GM12892 (cell line): Measurements from ENCODE around the gene FLT3.

ENCODE experiments used
- POLR2A ChIP-seq: IDR thresholded peaks from 2 replicates; pipeline ENCODE4 v1.6.1; 2011; ENCODE audit warnings: low read depth, low read length, control low read depth
- POLR2AphosphoS5 ChIP-seq: IDR thresholded peaks from 2 replicates; pipeline ENCODE4 v1.6.1; 2011; ENCODE audit warnings: low read depth, low read length, control low read depth

DNA sequence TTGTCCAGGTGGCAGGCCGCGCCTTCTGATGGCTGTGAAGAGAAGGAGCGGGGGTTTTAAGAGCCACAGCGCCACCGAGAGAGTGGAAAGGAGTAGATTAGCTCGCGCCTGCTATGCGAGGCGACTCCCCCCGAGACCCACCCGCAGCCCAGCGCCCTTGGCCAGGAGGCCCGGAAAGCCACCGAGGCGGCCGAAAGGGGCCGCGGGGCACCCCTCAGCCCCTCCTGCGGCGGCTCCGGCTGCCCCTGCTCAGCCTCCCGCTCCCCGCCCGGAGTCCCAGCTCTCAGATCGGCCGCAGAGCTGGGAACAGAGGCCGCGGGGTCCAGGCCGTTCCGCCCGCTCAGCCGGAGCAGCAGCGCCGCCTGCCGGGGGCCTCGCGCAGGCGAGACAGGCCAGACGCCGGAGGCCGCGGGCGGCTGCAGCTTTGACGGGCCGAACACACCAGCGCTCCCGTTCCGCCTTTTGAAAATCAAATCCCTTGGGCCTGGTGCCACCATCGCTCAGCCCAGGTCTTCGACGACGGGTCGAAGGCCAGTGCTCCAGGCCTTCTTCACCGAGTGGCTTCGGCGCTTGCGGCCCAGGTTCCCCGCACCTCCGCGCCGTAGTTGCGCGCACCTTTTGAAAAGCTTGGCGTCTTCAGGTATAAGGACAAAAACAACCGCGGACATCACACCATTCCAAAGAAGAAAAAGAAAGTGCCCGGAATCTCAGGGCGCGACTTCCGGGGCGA is 146.5 kb downstream of the FLT3 start:
- TF ChIP-seq POLR2A (no peak), POLR2AphosphoS5 (no peak)
